GM19455 (cell line): Measurements from ENCODE around the gene P4HTM.

Experiments
- ATAC-seq: cut with Tn5 transposase; IDR thresholded peaks from one replicate; pipeline ENCODE4 v1.9.1; 2021; ENCODE audit not compliant: unreplicated experiment

The P4HTM gene

DNA sequence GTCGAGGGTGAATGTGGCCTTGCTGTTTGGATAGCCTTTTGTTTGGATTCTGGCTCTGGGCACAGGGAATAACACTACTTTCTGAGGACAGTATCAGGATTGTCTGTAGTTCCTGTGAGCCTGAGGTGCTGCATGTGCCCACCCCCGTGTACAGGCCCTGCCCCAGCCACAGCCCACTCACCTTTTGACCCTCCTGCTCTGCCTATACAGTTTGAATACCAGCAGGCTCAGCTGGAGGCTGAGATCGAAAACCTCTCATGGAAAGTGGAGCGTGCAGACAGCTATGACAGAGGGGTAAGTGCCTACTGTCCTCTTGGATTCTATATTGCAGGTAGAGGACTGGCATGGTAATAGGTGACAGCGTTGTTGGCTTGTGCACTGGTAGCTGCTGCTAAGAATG is 7.4 kb upstream of the P4HTM start:
- no peak for ATAC-seq

DNA sequence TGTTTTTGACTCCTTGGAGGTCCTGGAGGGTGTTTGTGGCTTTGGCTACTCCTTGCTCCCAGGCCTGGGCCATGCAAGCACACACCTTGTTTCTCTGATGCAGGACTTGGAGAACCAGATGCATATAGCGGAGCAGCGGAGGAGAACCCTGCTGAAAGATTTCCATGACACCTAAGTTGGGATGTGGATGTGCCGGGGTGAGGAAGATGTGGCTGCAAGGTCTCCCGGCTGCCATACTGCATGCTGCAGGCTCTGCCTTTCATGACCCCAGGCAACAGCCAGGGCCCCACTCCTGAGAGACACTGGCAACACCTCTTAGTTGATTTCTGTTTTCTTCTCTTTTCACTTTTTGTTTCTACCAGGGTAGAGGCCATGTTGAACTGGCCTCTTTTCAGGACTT is 6.9 kb upstream of the P4HTM start:
- ATAC-seq, result no peak

DNA sequence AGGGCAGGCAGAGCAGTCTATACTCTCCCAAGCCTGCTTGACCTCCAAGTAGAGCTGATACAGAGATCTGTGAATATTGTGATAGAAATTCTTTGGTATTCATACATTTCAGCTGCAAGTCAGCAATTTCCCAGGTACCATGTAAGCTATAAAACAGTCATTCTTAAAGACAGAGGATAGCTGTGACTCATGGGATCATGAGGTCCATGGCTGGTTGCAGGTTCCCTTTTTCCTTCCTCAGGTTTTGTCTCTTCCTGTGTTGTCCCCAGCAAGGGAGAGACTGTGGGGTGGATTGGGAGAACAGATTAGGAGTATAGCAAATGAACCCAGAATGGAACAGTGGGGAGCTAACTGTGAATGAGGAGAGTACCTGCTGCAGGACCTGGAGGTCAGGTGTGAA is 5.4 kb upstream of the P4HTM start:
- no peak for ATAC-seq

DNA sequence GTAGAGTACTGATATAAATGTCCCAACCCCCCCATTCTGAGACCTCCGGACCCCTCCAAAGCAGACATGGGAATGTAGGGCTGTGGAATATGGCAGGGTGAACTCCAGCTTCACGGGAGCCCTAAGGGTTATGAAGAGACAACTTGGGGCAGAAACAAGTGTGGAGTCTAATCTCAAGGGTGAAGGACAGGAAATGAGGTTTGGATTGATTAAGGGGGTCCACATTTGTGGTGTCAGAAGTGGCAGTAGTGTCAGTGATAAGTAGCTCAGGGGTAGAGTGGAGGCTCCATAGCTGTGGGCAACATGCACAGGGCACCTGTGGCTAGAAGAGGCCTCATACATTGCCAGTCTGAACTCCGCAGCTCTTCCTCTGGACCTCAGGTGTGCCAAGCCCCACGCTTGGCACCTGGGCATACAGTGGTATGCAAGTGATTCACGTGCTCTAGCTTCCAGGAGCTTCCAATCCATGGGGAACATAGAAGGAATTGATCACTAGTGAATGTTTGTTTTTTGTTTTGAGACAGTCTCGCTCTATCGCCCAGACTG is 4.1 kb upstream of the P4HTM start:
- no peak for ATAC-seq

DNA sequence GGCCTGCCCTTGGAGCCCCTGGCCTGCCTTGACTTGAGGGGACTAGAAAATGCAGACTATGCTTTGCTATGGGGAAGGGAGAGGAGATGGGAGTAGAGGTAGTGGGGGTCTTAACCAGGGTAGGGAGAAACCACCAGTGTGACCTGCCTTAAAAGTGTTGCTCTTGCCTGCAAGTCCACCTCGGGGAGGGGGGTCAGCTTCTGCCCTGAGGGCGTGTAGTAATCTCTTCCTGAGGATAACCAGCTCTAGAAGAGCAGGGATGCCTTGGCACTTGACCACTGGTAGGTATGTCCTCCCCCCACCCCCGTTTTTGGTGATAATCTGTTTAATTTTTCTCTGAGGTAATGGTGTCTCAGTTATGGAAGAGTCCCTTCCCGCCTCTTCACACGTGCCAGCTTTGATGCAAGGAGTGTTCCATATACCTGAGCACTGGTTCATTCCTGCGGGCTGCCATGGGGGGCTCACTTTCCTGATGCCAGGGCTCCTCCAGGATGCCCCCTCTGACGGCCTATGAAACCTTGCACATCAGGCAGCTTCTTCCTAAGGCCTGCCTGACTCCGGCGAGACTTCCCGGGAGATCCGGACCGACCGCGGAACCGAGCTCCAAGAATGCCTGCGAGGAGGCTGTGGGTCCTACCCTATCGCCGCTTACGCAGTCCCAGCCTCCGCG is 780 bp upstream of the P4HTM start:
- ATAC-seq, result no peak

DNA sequence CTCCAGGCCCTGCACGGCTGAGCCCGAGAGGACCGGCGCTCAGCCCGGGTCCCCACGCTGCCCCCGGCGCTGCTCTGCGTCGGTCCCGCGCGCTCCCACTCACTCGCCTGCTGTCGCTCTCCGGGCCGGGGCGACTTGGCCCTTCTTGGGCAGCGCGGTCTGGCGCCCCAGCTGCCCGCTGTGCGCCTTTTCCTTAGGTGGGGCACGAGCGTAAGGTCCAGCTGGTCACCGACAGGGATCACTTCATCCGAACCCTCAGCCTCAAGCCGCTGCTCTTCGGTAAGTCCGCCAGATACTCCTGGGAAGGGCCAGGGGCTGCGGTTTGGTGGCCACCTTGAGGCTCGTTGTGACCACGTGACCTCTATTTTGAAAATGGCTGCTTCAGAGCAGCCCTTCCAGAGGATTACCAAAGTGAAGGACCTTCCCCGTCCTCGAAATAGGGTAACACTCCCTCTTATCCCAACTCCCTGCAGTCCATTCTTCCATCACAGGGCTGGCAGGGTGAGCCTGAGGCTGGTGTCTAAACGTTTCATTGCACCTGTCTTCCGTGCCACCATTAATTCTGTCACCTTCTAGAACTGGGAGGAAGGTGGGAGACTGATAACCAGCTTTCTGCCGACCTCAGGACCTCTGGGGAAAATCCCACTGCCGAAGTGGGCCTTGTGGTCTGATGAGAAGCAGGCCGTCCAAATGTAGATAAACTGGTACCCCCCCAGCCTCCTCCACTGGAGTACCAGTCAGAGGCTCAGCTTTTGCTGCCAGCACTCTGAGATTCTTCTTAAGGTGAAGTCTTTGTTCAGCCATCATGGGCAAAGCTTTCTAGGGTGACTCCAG is 812 bp downstream of the P4HTM start:
- peak; percentile 22 for ATAC-seq

DNA sequence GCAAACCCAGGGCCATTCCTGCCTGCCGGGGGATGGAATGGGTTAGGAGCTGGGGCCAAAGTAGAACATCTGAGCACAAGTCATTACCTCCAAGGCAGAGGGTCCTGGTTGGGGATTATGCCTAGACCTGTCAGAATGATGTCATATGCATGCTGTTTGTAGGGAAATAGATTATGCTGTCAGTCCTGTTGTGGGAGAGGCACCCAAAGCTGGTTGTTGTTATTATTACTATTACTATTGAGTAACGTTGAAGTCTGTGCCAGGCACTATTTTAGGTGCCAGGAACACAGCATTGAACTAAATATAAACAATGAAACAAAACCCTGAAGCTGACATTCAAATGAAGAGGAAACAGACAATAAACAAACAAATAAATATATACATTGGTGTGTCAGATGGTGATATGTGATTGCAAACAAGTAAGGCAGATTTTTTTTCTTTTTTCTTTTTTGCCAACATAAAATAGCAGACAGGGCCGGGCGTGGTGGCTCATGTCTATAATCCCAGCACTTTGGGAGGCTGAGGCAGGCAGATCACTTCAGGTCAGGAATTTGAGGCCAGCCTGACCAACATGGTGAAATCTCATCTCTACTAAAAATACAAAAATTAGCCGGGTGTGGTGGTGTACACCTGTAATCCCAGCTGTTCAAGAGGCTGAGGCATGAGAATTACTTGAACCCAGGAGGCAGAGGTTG is 2.0 kb downstream of the P4HTM start:
- ATAC-seq, result no peak

DNA sequence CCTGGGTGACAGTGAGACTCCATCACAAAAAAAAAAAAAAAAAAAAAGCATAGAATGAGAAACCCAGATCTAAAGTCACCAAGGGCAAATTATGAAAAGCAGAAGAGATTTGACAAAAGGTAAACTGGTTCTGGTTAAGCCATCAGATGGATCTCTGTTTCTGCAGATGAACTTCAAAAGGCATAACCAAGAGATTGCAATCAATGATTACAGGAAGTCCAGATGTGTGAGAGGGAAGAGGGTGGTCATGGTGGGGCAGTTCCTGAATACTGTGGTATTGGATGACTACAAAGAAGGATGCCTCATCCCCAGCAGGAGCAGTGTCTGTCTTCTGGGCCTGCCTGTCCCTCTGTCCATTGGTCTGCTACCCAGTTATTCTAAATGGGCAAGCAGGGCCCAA is 3.8 kb downstream of the P4HTM start:
- no peak for ATAC-seq

DNA sequence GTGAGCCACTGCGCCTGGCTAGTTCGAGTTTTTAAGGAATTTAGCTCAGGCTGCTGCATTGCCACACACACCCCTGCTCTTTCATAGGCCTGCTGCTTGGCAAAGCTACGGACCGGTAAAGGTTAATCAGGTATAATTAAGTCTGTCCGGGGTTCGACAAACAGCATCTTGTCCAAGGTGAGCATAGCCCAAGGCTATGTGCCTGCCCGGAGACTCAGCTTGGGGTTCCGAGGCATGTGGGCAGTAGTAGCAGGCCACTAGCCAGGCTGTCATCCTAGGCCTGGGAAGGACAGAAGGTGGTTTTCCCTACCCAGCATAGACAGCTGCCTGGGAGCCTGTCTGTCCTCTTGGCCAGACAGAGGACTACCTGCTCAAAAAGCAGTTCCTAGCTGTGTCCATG is 6.6 kb downstream of the P4HTM start:
- ATAC-seq, result no peak

DNA sequence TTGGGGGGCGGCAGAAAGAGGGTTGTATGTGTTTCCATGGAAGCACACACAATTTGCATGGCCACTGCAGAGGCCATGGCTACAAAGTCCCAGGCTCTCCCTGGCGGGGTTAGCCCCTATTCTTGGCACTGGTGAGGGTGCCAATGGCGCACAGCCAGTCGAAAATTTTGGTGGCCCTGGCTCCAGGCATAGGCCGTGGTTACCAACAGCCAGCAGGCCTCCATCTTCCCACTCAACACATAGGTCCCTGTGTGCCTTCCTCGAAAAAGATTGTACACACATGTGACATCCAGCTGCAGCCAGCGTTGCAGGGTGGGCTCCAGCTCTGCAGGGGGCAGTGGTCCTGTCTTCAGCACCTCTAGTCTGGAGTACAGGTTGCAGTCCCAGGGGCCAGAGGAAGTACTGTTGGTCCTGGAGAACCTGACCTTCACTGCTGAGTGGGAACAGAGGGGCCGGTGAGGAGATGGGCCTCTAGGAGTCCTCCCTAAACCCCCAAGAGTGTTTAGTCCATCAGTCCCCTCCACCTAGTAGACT is 7.1 kb downstream of the P4HTM start:
- no peak for ATAC-seq

DNA sequence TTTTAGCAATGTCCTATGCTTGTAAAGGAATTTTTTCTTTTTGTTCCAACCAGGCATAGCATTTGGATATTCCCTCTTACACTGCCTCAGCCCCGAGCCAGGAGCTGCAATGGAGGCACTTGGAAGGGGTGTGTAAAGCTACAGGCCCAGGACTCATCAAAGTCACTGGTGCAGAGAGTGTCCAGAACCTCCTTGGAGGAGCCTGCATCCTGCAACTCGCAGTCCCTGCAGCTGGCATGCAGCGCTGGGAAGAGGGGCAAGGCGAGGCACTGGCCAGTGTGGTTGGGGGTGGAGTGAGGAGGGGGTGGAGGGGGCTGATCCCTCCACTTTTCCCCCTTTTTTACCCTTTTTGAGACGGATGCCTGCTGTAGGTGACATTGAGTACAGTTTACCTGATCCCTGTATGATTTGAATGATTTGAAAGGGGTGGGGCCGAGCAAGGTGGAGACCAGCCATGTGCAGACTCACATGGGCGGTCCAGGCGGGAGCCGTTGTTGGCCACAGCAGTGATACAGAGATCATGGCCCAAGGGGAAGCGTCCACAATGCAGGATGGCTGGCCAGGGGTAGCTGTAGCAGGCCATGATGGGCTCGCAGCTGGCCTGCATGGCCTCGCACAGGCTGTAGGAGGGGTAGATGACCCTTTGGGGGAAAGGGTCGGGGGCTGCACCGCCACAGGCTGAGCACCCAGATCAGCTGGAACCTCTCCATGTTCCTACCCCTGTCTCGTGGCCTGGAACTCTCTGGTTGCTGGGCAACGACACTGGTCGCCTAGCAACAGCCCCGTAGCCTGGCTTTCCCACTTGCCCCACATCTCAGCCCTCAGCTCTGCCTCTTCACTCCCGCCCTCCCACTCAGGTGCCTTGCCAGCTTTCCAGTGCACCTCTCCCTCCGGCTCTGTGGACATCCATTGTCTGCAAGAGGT is 7.9 kb downstream of the P4HTM start:
- ATAC-seq, result no peak

DNA sequence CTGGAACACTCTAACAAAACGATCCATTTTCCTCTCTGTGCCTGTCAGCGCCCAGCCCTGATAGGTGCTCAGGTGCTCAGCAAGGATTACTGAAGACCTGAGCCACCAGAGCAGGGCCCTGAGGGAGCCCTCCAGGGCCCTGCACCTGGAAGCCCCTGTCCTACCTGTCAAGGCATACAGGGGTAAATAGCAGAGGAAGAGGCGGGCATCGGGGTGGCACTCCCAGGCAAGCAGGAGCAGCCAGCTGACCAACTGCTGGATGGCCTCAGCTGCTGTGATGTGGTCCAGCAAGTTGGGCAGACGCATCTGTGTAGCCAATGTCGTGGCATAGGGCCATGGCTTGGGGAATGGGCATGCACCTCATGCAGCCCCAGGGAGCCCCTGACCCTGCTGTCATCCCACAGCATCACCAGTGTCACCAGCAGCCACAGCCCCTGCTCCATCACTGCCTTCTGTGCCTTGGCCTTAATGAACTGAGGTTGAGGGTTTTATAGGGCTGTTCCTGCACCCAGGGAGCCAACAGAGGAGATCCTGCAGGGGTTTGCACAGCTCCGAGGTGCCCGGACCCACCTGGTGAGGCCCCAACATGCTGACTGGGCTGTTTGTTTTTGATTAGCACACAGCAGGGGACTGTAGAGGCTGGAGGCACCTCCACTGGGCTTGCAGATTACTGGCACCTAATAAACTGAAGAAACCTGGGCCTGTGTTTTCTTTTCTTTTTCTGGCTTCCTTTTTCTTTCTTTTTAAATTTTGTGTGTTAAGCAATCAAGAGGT is 9.2 kb downstream of the P4HTM start:
- no peak for ATAC-seq

DNA sequence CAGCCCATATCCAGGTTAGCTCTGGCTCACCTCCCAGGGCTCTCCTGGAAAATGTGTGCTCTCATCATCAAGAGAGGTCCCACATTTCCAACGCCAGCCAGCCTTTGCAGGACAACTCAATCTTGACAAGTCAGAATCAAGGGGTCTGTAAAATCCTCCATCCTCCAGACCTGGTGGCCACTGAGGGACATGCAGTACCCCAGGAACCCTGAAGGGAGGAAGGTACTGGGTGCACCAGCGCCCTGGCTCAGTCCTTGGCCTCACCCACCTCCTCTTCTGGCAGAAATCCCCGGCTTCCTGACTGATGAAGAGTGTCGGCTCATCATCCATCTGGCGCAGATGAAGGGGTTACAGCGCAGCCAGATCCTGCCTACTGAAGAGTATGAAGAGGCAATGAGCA is 11.1 kb downstream of the P4HTM start:
- no peak for ATAC-seq

DNA sequence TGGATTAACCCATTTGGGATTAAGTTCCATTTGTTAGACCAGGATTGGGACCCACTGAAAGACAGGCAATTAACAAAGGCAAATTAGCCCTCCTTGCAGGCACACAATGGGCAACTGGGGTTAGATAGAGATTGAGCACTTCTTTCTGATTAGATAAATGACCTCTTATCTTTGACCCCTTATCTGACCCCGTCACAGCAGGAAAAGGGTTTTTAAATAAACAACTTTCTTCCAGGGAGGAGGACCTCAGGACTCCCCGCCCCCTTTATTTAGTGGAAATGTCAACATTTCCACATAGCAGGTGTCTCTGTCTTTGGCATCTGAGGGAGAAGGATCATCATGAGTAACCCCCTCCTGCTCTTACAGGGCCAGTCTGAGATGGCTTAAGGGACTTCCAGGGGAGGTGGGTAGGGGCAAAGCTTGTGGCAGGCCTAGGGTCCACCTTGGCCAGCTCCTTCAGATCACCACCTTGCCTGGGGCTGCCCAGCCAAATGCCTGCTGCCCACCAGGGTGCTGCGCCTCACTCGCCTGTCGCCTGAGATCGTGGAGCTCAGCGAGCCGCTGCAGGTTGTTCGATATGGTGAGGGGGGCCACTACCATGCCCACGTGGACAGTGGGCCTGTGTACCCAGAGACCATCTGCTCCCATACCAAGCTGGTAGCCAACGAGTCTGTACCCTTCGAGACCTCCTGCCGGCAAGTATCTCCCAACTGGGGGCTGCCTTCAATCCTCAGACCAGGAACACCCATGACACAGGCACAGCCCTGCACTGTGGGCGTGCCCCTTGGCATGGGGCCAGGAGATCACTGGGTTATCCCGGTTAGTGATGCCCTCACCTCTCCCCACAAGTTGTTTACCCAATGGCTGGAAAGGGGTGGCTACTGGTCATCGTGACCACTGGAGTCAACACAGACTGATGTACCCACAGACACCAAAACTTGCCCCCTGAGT is 14.6 kb downstream of the P4HTM start:
- ATAC-seq, result no peak

DNA sequence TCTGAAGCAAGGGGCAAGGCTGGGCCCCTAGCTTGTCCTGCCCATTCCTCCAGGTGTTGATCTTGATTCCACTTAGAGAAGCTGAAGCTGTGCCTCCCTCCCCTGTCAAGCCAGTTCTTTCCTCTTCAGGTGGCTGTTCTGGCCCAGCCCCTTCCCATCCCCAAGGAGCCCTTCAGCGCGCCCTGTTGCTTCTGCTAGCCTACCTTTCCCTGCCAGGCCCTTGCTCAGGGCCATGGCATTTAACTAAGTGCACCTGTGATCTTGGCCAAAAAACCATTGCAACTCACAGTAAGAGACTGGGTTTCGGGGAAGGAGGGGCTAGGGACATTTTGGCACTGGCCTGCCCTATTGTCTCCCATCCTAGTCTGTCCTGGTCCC is 15.3 kb downstream of the P4HTM start:
- no peak for ATAC-seq

DNA sequence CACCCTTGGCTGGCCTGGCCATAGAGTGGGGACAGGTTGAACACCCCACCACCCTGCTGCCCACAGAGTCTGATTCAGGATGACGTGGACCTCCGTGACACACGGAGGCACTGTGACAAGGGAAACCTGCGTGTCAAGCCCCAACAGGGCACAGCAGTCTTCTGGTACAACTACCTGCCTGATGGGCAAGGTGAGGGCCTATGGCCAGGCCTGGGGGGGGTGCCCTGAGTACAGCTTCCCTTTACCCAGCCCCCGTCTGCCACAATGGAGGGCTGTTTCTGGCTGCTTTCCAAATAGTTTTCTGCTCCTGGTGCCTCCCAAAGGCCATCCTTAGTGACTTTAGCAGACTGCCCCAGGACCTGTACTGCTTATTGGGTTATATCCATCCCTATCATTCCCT is 16.0 kb downstream of the P4HTM start:
- no peak for ATAC-seq

DNA sequence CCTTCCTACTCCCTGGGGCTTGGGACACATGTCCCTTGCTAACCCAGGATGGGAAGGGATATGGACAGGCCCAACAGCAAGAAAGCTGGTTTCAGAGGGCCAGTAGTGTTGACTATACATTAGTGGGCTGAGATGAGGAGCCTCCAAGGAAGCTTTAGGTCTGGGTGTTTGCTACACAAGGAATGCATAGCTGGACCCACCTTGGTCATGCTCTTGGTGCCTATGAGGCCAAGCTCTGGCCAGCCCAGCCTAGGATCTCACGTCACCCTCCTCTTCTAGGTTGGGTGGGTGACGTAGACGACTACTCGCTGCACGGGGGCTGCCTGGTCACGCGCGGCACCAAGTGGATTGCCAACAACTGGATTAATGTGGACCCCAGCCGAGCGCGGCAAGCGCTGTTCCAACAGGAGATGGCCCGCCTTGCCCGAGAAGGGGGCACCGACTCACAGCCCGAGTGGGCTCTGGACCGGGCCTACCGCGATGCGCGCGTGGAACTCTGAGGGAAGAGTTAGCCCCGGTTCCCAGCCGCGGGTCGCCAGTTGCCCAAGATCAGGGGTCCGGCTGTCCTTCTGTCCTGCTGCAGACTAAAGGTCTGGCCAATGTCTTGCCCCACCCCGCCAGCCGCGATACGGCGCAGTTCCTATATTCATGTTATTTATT is 16.5 kb downstream of the P4HTM start:
- ATAC-seq, result no peak
